Naive B cell (primary cell): Measurements from ENCODE around the gene GUCY1B1. TPM values are rescaled to one million over a fixed set of nuclear protein-coding genes. Genes with fewer than 3 reads are reported as not detected.
A peak's percentile ranks its signal among the peaks of the same experiment; 100 is the strongest.

Experiments used
- ATAC-seq, 2 donors: fragments of 150-1000 bp; cut with Tn5 transposase; 2 replicates each; pipeline ENCODE4 v1.10.0; 2021; ENCODE audit warnings: low read depth in 2 of 2, mild to moderate bottlenecking in 2 of 2, moderate library complexity in 2 of 2
- DNase-seq: peaks from one replicate; pipeline ENCODE4 v3.0.0; 2022
- H3K27ac Mint-ChIP-seq, 6 donors: one replicate each; pipeline ENCODE4 v1.8.0; 2020 to 2022; ENCODE audit warnings: mild to moderate bottlenecking in 6 of 6, mixed read lengths in 6 of 6, moderate library complexity in 5 of 6, inconsistent platforms in 2 of 6
- H3K27me3 Mint-ChIP-seq, 3 donors: one replicate each; pipeline ENCODE4 v1.8.0; 2021 to 2022; ENCODE audit warnings: mixed read lengths in 3 of 3, mild to moderate bottlenecking in 1 of 3
- H3K36me3 Mint-ChIP-seq, 2 donors: one replicate each; pipeline ENCODE4 v1.8.0; 2020 to 2022; ENCODE audit warnings: mixed read lengths in 2 of 2, inconsistent platforms in 1 of 2, mild to moderate bottlenecking in 1 of 2
- H3K4me1 Mint-ChIP-seq, 3 donors: one replicate each; pipeline ENCODE4 v1.8.0; 2020 to 2022; ENCODE audit warnings: mixed read lengths in 3 of 3, inconsistent platforms in 1 of 3, mild to moderate bottlenecking in 1 of 3, moderate library complexity in 1 of 3
- H3K4me3 Mint-ChIP-seq, 8 donors: one replicate each; pipeline ENCODE4 v1.8.0; 2020 to 2022; ENCODE audit warnings: mild to moderate bottlenecking in 8 of 8, mixed read lengths in 8 of 8, moderate library complexity in 8 of 8, inconsistent platforms in 2 of 8
- H3K9me3 Mint-ChIP-seq, 7 donors: one replicate each; pipeline ENCODE4 v1.8.0; 2020 to 2022; ENCODE audit warnings: mixed read lengths in 7 of 7, mild to moderate bottlenecking in 5 of 7, inconsistent platforms in 2 of 7, moderate library complexity in 1 of 7
- polyA plus RNA-seq, 6 donors: library from polyadenylated mRNA; unstranded; fragments of 300-500 nt; fragmentation: Illumina TruSeq; gene quantifications; one replicate each; pipeline ENCODE4 v1.2.3, GENCODE V29; 2021; ENCODE audit warnings: low read depth in 6 of 6

The GUCY1B1 gene
- 1 to 10 TPM in 4 of 6 donors, under 1 TPM in 2; 0.38 to 3.2 (median 1.3) TPM for polyA plus RNA-seq

GRCh38 chr4:155758481-155759371 is at the start of gene GUCY1B1:
Gene GUCY1B1 (plus strand): TSS chr4:155759021. CDS start chr4:155759141, 120 bp downstream.
- peak within 1 kb of the TSS; percentile 73 to 92 (median 88) for H3K4me3 Mint-ChIP-seq
- peaks cover 8 to 9% (median 8%) of the 10 kb centered on the region in 3 donors for H3K4me1 Mint-ChIP-seq
- H3K36me3 Mint-ChIP-seq = peaks cover 0 to 5% of the 10 kb centered on the region in 2 donors
- H3K27ac Mint-ChIP-seq = peak within 1 kb of the TSS; percentile 16 to 91 (median 53)
- ATAC-seq = peak; percentile 94 to 96
- DNase-seq = peak; percentile 93
- peaks cover 0 to 6% (median 0%) of the 10 kb centered on the region in 3 donors for H3K27me3 Mint-ChIP-seq
- H3K9me3 Mint-ChIP-seq = peaks cover 0 to 3% (median 0%) of the 10 kb centered on the region in 7 donors

- Mint-ChIP-seq H3K9me3 (no peaks in the 10 kb centered on the region), H3K4me1 (peaks cover 0 to 3% (median 0%) of the 10 kb centered on the region in 3 donors), H3K27ac (no peak overlapping the region)
These were observed 48.9 kb upstream of the GUCY1B1 start for GRCh38 chr4:155709918-155710317.

GRCh38 chr4:155711556-155711955 is 47.3 kb upstream of the GUCY1B1 start:
- Mint-ChIP-seq H3K9me3 (no peaks in the 10 kb centered on the region), H3K4me1 (peaks cover 0 to 3% (median 0%) of the 10 kb centered on the region in 3 donors), H3K4me3 (no peak overlapping the region), H3K27ac (no peak overlapping the region), H3K36me3 (no peaks in the 10 kb centered on the region), H3K27me3 (no peaks in the 10 kb centered on the region)
- ATAC-seq (no peak), DNase-seq (no peak)

More at GRCh38 chr4:155709918-155710317, 48.9 kb upstream of the GUCY1B1 start:
- Mint-ChIP-seq H3K36me3 (no peaks in the 10 kb centered on the region), H3K4me3 (no peak overlapping the region), H3K27me3 (no peaks in the 10 kb centered on the region)
- DNase-seq (no peak), ATAC-seq (no peak)

DNA sequence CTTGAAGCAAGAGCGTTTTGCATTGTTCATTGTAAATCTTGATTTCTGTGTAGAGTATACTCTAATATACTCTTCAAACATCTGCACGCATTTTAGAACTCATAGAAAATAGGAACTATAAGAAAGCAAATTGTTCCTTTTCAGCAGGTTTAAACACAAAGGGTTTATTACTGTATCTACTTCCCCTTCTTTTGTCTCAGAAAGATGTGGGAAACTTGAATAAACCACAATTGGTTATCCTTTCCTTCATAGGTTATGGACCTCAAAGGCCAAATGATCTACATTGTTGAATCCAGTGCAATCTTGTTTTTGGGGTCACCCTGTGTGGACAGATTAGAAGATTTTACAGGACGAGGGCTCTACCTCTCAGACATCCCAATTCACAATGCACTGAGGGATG is 46.0 kb upstream of the GUCY1B1 start:
- H3K9me3 Mint-ChIP-seq = no peaks in the 10 kb centered on the region
- DNase-seq (no peak), ATAC-seq (no peak)
- no peaks in the 10 kb centered on the region for H3K27me3 Mint-ChIP-seq
- H3K36me3 Mint-ChIP-seq = no peaks in the 10 kb centered on the region
- H3K4me3 Mint-ChIP-seq = no peak overlapping the region
- H3K4me1 Mint-ChIP-seq = peaks cover 0 to 3% (median 0%) of the 10 kb centered on the region in 3 donors
- no peak overlapping the region for H3K27ac Mint-ChIP-seq

DNA sequence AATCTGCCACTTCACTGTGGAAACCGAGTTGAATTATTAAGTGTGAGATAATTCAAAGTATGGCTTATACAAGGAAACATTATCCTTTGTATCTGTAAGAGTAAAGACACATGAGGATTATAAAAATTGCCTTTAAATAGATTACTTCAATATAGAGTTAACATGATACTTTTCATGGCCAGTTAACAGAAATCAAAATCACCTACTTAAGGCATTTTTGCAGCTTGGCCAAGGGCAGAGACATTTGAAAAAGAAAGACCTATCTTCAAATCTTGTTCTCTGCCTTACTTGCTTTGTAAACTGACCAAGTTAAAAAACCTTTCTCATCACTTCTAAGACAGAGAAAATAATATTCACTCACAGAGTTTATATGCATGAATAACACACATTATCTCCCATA is 44.9 kb upstream of the GUCY1B1 start:
- Mint-ChIP-seq H3K27ac (no peak overlapping the region), H3K36me3 (no peaks in the 10 kb centered on the region), H3K4me1 (peaks cover 0 to 3% (median 0%) of the 10 kb centered on the region in 3 donors), H3K27me3 (no peaks in the 10 kb centered on the region), H3K9me3 (no peaks in the 10 kb centered on the region), H3K4me3 (no peak overlapping the region)
- DNase-seq (no peak), ATAC-seq (no peak)

- Mint-ChIP-seq H3K4me1 (no peaks in the 10 kb centered on the region), H3K27ac (no peak overlapping the region), H3K27me3 (no peaks in the 10 kb centered on the region), H3K36me3 (no peaks in the 10 kb centered on the region), H3K9me3 (no peaks in the 10 kb centered on the region), H3K4me3 (no peak overlapping the region)
- DNase-seq (no peak), ATAC-seq (no peak)
These were observed 36.5 kb upstream of the GUCY1B1 start for GRCh38 chr4:155722336-155722735.

- Mint-ChIP-seq H3K27ac (peak overlapping the region in 1 of 6 donors; percentile 27), H3K4me1 (no peaks in the 10 kb centered on the region), H3K4me3 (no peak overlapping the region), H3K36me3 (no peaks in the 10 kb centered on the region), H3K9me3 (no peaks in the 10 kb centered on the region), H3K27me3 (no peaks in the 10 kb centered on the region)
- DNase-seq = no peak
- no peak for ATAC-seq
These were observed 35.9 kb upstream of the GUCY1B1 start for GRCh38 chr4:155722816-155723499.

DNA sequence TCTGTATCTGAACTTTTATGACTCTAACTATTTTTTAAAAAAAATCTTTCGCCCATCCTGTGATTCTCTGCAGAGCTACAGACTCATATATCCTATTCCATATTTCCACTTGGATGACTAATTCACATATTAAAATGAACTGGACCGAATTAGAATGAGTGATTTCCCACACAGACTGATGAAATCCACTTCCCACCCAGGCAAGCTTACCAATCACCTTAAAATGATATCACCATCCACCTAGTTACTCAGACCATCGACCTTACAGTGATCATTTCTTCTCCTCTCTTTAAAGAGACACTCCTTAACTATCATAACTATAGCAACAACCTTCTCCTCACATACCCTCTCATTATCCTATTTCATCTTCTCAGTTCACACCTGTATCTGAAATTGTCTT is 34.1 kb upstream of the GUCY1B1 start:
- Mint-ChIP-seq H3K9me3 (no peaks in the 10 kb centered on the region), H3K4me1 (no peaks in the 10 kb centered on the region), H3K27me3 (no peaks in the 10 kb centered on the region), H3K36me3 (no peaks in the 10 kb centered on the region), H3K4me3 (no peak overlapping the region), H3K27ac (no peak overlapping the region)
- ATAC-seq = no peak
- DNase-seq = no peak

DNA sequence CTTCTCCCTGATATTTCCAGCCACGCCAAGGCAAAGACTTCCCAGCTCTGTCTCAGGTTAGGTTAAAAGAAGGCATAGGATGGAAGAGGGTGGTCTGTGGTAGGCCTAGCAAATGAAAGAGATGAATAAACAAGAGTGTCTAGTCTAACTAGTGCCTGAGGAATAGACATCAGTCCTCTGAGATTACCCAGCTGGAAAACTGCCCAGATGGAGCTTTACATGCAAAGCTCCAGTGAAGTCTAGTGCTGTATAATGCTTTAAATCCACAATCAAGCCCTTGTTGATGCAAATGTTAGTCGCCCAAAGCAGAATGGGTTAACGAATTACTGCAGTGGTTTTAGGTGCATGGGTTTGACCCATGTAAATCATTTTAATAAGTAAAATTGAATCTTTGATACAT is 24.8 kb upstream of the GUCY1B1 start:
- H3K27me3 Mint-ChIP-seq = no peaks in the 10 kb centered on the region
- no peaks in the 10 kb centered on the region for H3K36me3 Mint-ChIP-seq
- ATAC-seq = no peak
- H3K4me3 Mint-ChIP-seq = no peak overlapping the region
- no peaks in the 10 kb centered on the region for H3K4me1 Mint-ChIP-seq
- no peak for DNase-seq
- H3K9me3 Mint-ChIP-seq = no peaks in the 10 kb centered on the region
- H3K27ac Mint-ChIP-seq = no peak overlapping the region

GRCh38 chr4:155734951-155735350 is 23.9 kb upstream of the GUCY1B1 start:
- Mint-ChIP-seq H3K4me1 (no peaks in the 10 kb centered on the region), H3K27me3 (no peaks in the 10 kb centered on the region), H3K27ac (no peak overlapping the region), H3K36me3 (no peaks in the 10 kb centered on the region), H3K9me3 (no peaks in the 10 kb centered on the region), H3K4me3 (no peak overlapping the region)
- ATAC-seq = no peak
- no peak for DNase-seq

DNA sequence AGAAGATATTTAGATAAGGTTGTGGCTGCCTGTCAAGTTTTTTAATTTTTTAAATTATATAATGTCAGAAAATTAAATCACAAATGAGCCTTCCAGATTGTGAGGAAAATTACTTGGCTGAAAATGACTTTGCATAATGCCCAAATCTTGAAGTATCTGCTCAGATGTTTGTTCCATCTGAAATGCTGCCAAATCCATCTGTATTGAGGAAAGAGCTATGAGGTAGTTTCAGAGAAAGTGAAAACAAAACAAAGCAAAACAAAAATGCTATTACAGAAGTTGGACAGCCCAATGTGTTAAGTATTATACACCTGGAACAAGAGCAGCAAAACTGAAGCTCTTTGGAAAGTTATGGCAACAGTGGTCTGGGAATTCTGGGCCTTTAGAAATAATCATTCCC is 23.3 kb upstream of the GUCY1B1 start:
- Mint-ChIP-seq H3K27me3 (no peaks in the 10 kb centered on the region), H3K4me1 (no peaks in the 10 kb centered on the region), H3K36me3 (no peaks in the 10 kb centered on the region), H3K27ac (no peak overlapping the region), H3K4me3 (no peak overlapping the region), H3K9me3 (no peaks in the 10 kb centered on the region)
- DNase-seq (no peak), ATAC-seq (no peak)

DNA sequence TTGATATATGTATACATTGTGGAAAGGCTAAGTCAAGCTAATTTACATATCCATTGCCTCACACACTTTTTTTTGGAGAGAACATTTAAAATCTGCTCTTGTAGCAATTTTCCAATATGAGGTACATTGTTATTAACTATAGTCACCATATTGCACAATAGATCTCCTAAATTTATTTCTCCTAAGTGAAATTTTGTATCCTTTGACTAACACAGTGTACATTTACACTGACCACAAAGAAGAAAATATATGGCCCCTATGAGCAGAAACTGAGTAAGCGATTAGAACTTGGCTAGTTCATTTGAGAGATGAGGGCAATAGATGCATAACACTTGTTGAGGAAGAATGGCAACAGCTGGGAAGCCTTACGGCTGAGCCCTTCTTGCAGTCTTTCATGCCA is 20.3 kb upstream of the GUCY1B1 start:
- H3K27ac Mint-ChIP-seq = peak overlapping the region in 1 of 6 donors; percentile 4
- no peak overlapping the region for H3K4me3 Mint-ChIP-seq
- no peak for ATAC-seq
- H3K4me1 Mint-ChIP-seq = no peaks in the 10 kb centered on the region
- H3K9me3 Mint-ChIP-seq = no peaks in the 10 kb centered on the region
- DNase-seq = no peak
- H3K27me3 Mint-ChIP-seq = no peaks in the 10 kb centered on the region
- no peaks in the 10 kb centered on the region for H3K36me3 Mint-ChIP-seq

- no peaks in the 10 kb centered on the region for H3K9me3 Mint-ChIP-seq
- H3K27me3 Mint-ChIP-seq = no peaks in the 10 kb centered on the region
- H3K27ac Mint-ChIP-seq = no peak overlapping the region
- H3K4me3 Mint-ChIP-seq = no peak overlapping the region
- H3K36me3 Mint-ChIP-seq = no peaks in the 10 kb centered on the region
- ATAC-seq (no peak), DNase-seq (no peak)
- H3K4me1 Mint-ChIP-seq = no peaks in the 10 kb centered on the region
These were observed 17.3 kb upstream of the GUCY1B1 start for GRCh38 chr4:155741546-155741945.
